ENCODE data around the gene DNASE1L2. TPM values are rescaled to one million over a fixed set of nuclear protein-coding genes. Genes with fewer than 3 reads are reported as not detected.

The DNASE1L2 gene
- total and polyA plus RNA-seq, 11 donors, result 0.12 to 0.51 (median 0.34) TPM; not detected in 2

DNA sequence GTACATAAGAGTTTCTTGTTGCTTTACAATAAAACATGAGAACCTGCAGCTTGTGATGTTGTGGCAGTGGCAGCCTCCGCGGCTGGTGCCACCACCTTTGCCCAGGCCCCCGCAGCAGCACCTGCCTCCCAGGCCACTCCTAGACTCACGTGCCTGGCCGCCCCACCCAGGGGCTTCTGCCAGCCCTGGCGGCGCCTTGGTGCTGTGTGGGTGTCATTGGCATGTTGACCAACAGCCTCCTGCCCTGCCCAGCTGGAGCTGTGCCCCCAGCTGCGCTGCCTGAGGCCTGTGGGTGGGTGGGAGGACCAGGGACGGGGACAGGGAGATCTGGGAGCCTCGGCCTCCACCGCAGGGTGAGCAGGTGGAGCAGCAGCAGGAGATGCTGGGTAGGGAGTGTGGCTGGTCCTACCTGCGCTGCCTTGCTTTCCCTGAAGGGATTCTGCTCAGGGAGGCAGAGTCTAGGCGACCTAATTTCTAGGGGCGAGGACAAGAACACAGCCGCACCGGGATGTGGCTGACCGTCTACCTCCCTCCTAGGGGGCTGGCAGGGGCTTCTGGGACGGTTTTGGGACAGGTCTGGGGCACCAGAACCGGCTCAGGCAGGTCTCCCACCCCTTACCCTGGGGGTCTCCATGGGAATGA, 428 bp upstream of the DNASE1L2 start:
- H3K27me3 ChIP-seq, result peaks cover 0 to 24% (median 6%) of the 10 kb centered on the region in 9 donors
- ATAC-seq (no peak), DNase-seq (no peak)
- intact Hi-C loops (cut with DNase I), result no loop called here
- H3K4me3 ChIP-seq, result peak overlapping the region in 3 of 12 donors; percentile 38 to 48 (median 44)
- 70 to 91% (median 80%) methylated on average over 14 to 19 of the region's 19 CpGs for WGBS, 4 donors
- H3K9me3 ChIP-seq, result no peaks in the 10 kb centered on the region
- TF ChIP-seq POLR2A (IDR thresholded peaks at IDR 0.05), result no peak
- TF ChIP-seq, protein P1, sequence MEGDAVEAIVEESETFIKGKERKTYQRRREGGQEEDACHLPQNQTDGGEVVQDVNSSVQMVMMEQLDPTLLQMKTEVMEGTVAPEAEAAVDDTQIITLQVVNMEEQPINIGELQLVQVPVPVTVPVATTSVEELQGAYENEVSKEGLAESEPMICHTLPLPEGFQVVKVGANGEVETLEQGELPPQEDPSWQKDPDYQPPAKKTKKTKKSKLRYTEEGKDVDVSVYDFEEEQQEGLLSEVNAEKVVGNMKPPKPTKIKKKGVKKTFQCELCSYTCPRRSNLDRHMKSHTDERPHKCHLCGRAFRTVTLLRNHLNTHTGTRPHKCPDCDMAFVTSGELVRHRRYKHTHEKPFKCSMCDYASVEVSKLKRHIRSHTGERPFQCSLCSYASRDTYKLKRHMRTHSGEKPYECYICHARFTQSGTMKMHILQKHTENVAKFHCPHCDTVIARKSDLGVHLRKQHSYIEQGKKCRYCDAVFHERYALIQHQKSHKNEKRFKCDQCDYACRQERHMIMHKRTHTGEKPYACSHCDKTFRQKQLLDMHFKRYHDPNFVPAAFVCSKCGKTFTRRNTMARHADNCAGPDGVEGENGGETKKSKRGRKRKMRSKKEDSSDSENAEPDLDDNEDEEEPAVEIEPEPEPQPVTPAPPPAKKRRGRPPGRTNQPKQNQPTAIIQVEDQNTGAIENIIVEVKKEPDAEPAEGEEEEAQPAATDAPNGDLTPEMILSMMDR (IDR thresholded peaks at IDR 0.05), result no peak
- H3K27ac ChIP-seq, result no peak overlapping the region
- peaks cover 0 to 31% (median 23%) of the 10 kb centered on the region in 12 donors for H3K4me1 ChIP-seq
- peaks cover 3 to 64% (median 56%) of the 10 kb centered on the region in 9 donors for H3K36me3 ChIP-seq

DNA sequence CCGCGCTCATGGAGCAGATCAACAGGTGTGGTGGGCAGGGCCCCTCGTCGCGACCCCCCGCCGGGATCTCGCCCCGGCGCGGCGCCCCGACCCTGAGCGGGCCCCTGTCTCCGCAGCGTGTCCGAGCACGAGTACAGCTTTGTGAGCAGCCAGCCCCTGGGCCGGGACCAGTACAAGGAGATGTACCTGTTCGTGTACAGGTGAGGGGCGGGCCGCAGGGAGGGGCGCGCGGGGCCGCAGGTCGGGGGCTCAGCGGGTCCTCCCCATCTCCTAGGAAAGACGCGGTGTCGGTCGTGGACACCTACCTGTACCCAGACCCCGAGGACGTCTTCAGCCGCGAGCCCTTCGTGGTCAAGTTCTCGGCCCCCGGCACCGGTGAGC, 848 bp downstream of the DNASE1L2 start:
- peaks cover 0 to 31% (median 23%) of the 10 kb centered on the region in 12 donors for H3K4me1 ChIP-seq
- H3K9me3 ChIP-seq, result no peaks in the 10 kb centered on the region
- H3K36me3 ChIP-seq, result peaks cover 3 to 62% (median 51%) of the 10 kb centered on the region in 9 donors
- no peak for ATAC-seq
- no peak for DNase-seq
- H3K27ac ChIP-seq, result no peak overlapping the region
- no peak for TF ChIP-seq POLR2A (IDR thresholded peaks at IDR 0.05)
- TF ChIP-seq, protein P1 (IDR thresholded peaks at IDR 0.05), result no peak
- 5 to 7% methylated on average over 40 of the region's 40 CpGs; no CpG with 5 or more reads in 2 of the 4 donors for WGBS, 4 donors
- H3K4me3 ChIP-seq, result peak overlapping the region in 10 of 12 donors; percentile 19 to 48 (median 38)
- peaks cover 0 to 24% (median 6%) of the 10 kb centered on the region in 9 donors for H3K27me3 ChIP-seq
- intact Hi-C loops (cut with DNase I), result no loop called here

DNA sequence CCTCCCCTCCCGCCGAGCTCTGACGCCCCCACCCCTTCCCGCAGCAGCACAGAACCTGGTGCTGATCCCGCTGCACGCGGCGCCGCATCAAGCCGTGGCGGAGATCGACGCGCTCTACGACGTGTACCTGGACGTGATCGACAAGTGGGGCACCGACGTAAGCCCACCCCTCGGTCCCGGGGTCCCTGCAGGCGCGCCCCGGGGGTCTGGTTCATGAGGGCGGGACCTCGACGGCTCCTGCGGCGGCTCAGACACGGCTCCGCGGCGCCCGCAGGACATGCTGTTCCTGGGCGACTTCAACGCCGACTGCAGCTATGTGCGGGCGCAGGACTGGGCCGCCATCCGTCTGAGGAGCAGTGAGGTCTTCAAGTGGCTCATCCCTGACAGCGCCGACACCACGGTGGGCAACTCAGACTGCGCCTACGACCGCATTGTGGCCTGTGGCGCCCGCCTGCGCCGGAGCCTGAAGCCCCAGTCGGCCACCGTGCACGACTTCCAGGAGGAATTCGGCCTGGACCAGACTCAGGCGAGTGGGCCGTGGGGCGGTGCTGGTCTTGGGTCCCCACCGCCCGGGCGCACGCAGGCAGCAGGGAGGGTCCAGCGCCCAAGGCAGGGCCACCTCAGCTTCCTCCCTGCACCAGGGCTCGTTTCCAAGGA, 1.4 kb downstream of the DNASE1L2 start:
- peaks cover 3 to 62% (median 51%) of the 10 kb centered on the region in 9 donors for H3K36me3 ChIP-seq
- no peak for TF ChIP-seq POLR2A (IDR thresholded peaks at IDR 0.05)
- TF ChIP-seq, protein P1 (IDR thresholded peaks at IDR 0.05), result no peak
- ATAC-seq, result peak in 3 of 4 donors; percentile 15 to 32 (median 17)
- DNase-seq, result no peak
- H3K9me3 ChIP-seq, result no peaks in the 10 kb centered on the region
- peak overlapping the region in 7 of 12 donors; percentile 1 to 48 (median 38) for H3K4me3 ChIP-seq
- H3K27ac ChIP-seq, result no peak overlapping the region
- H3K4me1 ChIP-seq, result peaks cover 0 to 31% (median 23%) of the 10 kb centered on the region in 12 donors
- WGBS, 4 donors, result 6 to 25% (median 11%) methylated on average over 27 to 65 of the region's 65 CpGs
- intact Hi-C loops (cut with DNase I), result no loop called here
- H3K27me3 ChIP-seq, result peaks cover 0 to 24% (median 6%) of the 10 kb centered on the region in 9 donors

DNA sequence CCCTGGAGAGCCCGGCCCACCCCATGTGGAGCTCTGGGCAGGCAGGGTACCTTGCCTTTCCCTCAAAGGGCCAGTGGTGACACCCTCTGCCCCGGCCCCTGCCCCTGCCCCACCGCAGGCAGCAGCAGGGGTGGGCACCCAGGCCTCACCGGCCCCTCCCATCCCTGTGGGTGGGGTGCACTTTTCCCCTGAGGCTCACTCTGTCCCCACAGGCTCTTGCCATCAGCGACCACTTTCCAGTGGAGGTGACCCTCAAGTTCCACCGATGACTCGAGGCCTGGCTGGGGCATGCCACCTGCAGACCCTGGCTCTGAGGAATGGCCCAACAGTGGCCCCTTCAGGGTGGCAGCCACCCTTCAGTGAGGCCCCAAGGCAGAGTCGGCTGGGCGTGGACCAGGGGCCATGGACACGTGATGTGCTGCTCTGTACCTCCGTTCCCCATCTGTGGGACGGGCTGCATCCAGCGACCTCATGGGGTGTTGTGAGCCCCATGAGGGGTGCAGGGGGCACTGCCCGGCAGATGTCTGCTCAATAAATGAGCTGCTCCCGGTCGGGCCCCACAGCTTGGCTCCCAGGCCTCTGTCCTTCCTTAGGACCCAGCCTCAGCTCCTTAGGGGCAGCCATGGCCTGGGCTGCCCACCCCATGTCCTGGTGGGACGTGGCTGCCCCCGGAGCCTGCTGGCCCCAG, 2.0 kb downstream of the DNASE1L2 start:
- H3K36me3 ChIP-seq, result peaks cover 3 to 63% (median 51%) of the 10 kb centered on the region in 9 donors
- DNase-seq (no peak), ATAC-seq (peak in 3 of 4 donors; percentile 19 to 40 (median 22))
- no peaks in the 10 kb centered on the region for H3K9me3 ChIP-seq
- H3K4me1 ChIP-seq, result peaks cover 0 to 31% (median 23%) of the 10 kb centered on the region in 12 donors
- no peak overlapping the region for H3K4me3 ChIP-seq
- WGBS, 4 donors, result 48 to 56% (median 53%) methylated on average over 2 to 18 of the region's 18 CpGs
- intact Hi-C loops (cut with DNase I), result no loop called here
- H3K27ac ChIP-seq, result no peak overlapping the region
- H3K27me3 ChIP-seq, result peaks cover 0 to 24% (median 6%) of the 10 kb centered on the region in 9 donors
- TF ChIP-seq POLR2A (IDR thresholded peaks at IDR 0.05), result no peak
- TF ChIP-seq, protein P1 (IDR thresholded peaks at IDR 0.05), result no peak
